DND-41 (cell line): ENCODE results near the gene MAGI1.

Experiments
- EZH2 ChIP-seq: IDR thresholded peaks from 3 replicates; pipeline ENCODE4 v1.6.1; 2012; ENCODE audit warnings: borderline replicate concordance, low read depth, mild to moderate bottlenecking, moderate library complexity, low read length, inconsistent platforms; ENCODE audit not compliant: severe bottlenecking
- TF ChIP-seq, protein P1 (sequence below): IDR thresholded peaks from 2 replicates; pipeline ENCODE4 v1.5.1; 2012; ENCODE audit warnings: borderline replicate concordance, low read length, moderate library complexity, mild to moderate bottlenecking; ENCODE audit not compliant: poor library complexity, severe bottlenecking; ENCODE audit errors: extremely low read depth

DNA sequence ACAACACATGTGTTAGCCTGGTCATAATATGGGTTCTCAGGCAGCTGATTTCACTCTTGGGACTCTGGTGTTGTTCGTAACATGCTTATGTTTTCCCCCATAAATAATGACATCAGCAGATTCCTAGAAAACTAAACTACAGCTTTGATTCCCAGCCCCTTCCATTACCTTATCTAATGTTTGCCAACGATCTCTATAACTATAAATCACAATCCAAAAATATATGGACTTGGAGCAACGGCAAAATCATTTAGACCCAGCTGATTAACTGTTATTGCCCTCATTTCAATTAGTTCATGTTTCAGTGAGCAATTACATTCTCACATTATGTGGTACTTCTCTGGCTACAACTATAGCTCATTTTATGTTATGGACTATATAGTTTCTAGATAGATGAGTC is 531.3 kb downstream of the MAGI1 start:
- no peak for TF ChIP-seq EZH2
- TF ChIP-seq, protein P1, sequence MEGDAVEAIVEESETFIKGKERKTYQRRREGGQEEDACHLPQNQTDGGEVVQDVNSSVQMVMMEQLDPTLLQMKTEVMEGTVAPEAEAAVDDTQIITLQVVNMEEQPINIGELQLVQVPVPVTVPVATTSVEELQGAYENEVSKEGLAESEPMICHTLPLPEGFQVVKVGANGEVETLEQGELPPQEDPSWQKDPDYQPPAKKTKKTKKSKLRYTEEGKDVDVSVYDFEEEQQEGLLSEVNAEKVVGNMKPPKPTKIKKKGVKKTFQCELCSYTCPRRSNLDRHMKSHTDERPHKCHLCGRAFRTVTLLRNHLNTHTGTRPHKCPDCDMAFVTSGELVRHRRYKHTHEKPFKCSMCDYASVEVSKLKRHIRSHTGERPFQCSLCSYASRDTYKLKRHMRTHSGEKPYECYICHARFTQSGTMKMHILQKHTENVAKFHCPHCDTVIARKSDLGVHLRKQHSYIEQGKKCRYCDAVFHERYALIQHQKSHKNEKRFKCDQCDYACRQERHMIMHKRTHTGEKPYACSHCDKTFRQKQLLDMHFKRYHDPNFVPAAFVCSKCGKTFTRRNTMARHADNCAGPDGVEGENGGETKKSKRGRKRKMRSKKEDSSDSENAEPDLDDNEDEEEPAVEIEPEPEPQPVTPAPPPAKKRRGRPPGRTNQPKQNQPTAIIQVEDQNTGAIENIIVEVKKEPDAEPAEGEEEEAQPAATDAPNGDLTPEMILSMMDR, result no peak
